Activated CD4-positive, alpha-beta T cell treated with anti-CD3 and anti-CD28 coated beads for 4 hours (primary cell): Measurements from ENCODE around the gene ANKRD24.
A peak's percentile ranks its signal among the peaks of the same experiment; 100 is the strongest.
"Not testable (repeated sequence)": the region's sequence is repeated elsewhere in the genome, so short reads cannot be mapped to it uniquely, and the experiment has no call there.

Source experiments
- DNase-seq, 2 donors: peaks; one replicate each; pipeline ENCODE4 v3.0.0-alpha.2; 2020

ANKRD24 gene

GRCh38 chr19:4199699-4200293, 17.3 kb downstream of the ANKRD24 start:
- no peak for DNase-seq

- no peak for DNase-seq
Measured at GRCh38 chr19:4200940-4201542, 18.6 kb downstream of the ANKRD24 start.

- no peak for DNase-seq
Measured at GRCh38 chr19:4201798-4202197, 19.3 kb downstream of the ANKRD24 start.

- DNase-seq, result no peak
Measured at GRCh38 chr19:4206818-4207484, 24.5 kb downstream of the ANKRD24 start.

- no peak for DNase-seq
Measured at GRCh38 chr19:4208385-4209094, 26.1 kb downstream of the ANKRD24 start.

- DNase-seq, result no peak
Measured at GRCh38 chr19:4210166-4210731, 27.8 kb downstream of the ANKRD24 start.

- DNase-seq, result no peak
Measured at GRCh38 chr19:4213116-4213515, 30.6 kb downstream of the ANKRD24 start.

- no peak for DNase-seq
Measured at GRCh38 chr19:4215807-4216206, 33.3 kb downstream of the ANKRD24 start.

- DNase-seq, result no peak
Measured at GRCh38 chr19:4216846-4217245, 34.4 kb downstream of the ANKRD24 start.

- no peak for DNase-seq
Measured at GRCh38 chr19:4217429-4218264, 35.2 kb downstream of the ANKRD24 start.

GRCh38 chr19:4218523-4218922, 36.0 kb downstream of the ANKRD24 start:
- DNase-seq, result not testable (repeated sequence)

- no peak for DNase-seq
Measured at GRCh38 chr19:4220188-4220587, 37.7 kb downstream of the ANKRD24 start.

GRCh38 chr19:4224470-4224869, 42.0 kb downstream of the ANKRD24 start:
- DNase-seq, result no peak

- no peak for DNase-seq
Measured at GRCh38 chr19:4225885-4226284, 43.4 kb downstream of the ANKRD24 start.

GRCh38 chr19:4227771-4228170, 45.3 kb downstream of the ANKRD24 start:
- no peak for DNase-seq

GRCh38 chr19:4228765-4229178, 46.3 kb downstream of the ANKRD24 start:
- DNase-seq, result no peak

- peak in 1 of 2 donors; percentile 25 for DNase-seq
Measured at GRCh38 chr19:4229179-4229931, 46.9 kb downstream of the ANKRD24 start, which contains the start of gene EBI3. Gene EBI3 (plus strand): TSS chr19:4229523. CDS start chr19:4229551, 28 bp downstream.

- DNase-seq, result not testable (repeated sequence)
Measured at GRCh38 chr19:4230237-4230636, 47.7 kb downstream of the ANKRD24 start.

GRCh38 chr19:4231521-4231920, 49.0 kb downstream of the ANKRD24 start:
- DNase-seq, result not testable (repeated sequence)

- not testable (repeated sequence) for DNase-seq
Measured at GRCh38 chr19:4232139-4232538, 49.6 kb downstream of the ANKRD24 start.

GRCh38 chr19:4232614-4233281, 50.3 kb downstream of the ANKRD24 start:
- DNase-seq, result no peak
